Measurements from ENCODE around the gene CNNM4.

CNNM4 gene

DNA sequence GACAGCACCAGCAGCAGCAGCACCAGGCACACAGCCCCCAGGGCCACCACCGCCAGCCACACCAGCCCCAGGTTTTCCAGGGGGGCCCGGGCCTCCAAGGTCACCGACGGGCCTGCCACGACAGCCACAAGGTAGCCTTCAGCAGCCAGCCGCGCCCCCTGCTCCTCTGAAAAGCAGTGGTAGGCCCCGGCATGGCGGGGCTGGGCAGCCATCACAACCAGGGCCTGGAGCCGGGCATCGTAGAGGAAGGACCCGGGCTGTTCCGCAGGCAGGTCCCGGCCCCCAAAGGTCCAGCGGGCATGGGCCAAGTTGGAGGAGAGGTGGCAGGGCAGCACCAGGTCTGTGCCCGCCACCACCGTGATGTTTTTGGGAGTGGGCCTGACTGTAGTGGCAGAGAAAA is 100.4 kb downstream of the CNNM4 start:
- DNase-seq: no peak

Measured in activated CD4-positive, alpha-beta T cell treated with anti-CD3 and anti-CD28 coated beads, Interleukin-2, amount 50 U/mL, for 16 hours (primary cell).